ENCODE data around the gene TSPEAR.

Gene TSPEAR

DNA sequence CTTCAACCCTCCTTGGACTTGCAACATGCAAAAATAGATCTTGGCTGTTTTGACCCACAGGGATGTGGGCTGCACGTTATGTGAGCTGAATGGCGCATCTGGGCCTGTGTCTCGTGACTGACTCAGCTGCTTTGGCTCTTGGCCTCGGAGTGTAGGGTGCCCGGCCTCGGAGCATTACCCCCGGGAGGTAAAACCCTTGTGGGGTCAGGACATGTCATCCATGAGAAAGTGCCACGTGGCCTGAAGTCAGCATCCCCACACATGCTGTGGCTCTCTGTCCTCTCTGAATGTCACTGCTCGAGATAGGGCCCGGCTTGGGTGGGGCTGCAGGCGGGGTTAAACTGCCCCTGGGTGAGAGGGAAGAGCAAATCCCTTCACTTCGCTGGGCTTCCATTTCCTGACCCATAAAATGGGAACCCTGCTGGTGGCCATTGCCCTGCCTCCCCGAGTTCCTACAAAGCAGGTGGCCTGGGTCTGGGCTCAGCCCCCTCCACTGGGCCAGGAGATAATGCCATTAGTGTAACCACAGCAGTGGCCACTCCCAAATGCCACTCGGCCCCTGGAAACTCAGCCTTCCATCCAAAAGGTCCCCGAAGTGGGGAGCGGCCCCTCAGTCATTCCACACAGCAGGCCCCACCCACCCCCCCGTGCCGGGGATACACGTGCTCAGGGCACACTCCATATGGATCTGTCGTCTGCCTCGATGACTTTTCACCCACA lies 22.8 kb upstream of the TSPEAR start:
- Histone ChIP-seq H3K36me3 (ENCODE audit: control insufficient read depth, insufficient read depth, low read length) (no peaks in the 10 kb centered on the region), H3K4me3 (replicated peaks; ENCODE audit: low read depth, low read length) (no peak overlapping the region), H3K27me3 (replicated peaks; ENCODE audit: control insufficient read depth, insufficient read depth, low read length) (peaks cover 2% of the 10 kb centered on the region; the same call in 1 of the 2 replicates)
- no peak for DNase-seq (ENCODE audit: extremely low read depth, insufficient read length)
- TF ChIP-seq, protein P1, sequence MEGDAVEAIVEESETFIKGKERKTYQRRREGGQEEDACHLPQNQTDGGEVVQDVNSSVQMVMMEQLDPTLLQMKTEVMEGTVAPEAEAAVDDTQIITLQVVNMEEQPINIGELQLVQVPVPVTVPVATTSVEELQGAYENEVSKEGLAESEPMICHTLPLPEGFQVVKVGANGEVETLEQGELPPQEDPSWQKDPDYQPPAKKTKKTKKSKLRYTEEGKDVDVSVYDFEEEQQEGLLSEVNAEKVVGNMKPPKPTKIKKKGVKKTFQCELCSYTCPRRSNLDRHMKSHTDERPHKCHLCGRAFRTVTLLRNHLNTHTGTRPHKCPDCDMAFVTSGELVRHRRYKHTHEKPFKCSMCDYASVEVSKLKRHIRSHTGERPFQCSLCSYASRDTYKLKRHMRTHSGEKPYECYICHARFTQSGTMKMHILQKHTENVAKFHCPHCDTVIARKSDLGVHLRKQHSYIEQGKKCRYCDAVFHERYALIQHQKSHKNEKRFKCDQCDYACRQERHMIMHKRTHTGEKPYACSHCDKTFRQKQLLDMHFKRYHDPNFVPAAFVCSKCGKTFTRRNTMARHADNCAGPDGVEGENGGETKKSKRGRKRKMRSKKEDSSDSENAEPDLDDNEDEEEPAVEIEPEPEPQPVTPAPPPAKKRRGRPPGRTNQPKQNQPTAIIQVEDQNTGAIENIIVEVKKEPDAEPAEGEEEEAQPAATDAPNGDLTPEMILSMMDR (IDR thresholded peaks at IDR 0.05; ENCODE audit: insufficient read depth, low read length, poor library complexity, severe bottlenecking), result no peak

DNA sequence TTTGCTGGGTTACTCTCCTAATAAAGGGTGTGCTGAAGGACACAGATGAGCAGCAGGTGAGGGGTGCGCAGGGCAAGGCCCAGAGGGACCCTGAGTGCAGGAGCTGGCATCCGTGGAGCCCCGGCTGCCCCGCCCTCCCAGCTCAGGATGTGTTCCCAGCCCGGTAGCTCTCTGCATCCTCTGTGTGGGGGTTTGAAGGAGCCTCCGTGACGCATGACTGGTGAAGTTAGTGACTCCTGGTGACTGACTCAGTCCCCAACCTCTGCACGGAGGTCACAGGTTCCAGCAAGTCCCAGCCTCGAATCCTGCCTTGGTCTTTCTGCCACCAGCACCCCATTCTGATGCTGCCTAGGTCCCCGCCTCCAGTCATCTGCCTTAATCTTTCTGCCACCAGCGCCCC lies 21.6 kb upstream of the TSPEAR start:
- H3K27me3 ChIP-seq (replicated peaks; ENCODE audit: control insufficient read depth, insufficient read depth, low read length), result peaks cover 2% of the 10 kb centered on the region; the same call in 1 of the 2 replicates
- TF ChIP-seq, protein P1 (IDR thresholded peaks at IDR 0.05; ENCODE audit: insufficient read depth, low read length, poor library complexity, severe bottlenecking), result no peak
- H3K4me3 ChIP-seq (replicated peaks; ENCODE audit: low read depth, low read length), result no peak overlapping the region
- H3K36me3 ChIP-seq (ENCODE audit: control insufficient read depth, insufficient read depth, low read length), result no peaks in the 10 kb centered on the region
- DNase-seq (ENCODE audit: extremely low read depth, insufficient read length), result no peak

DNA sequence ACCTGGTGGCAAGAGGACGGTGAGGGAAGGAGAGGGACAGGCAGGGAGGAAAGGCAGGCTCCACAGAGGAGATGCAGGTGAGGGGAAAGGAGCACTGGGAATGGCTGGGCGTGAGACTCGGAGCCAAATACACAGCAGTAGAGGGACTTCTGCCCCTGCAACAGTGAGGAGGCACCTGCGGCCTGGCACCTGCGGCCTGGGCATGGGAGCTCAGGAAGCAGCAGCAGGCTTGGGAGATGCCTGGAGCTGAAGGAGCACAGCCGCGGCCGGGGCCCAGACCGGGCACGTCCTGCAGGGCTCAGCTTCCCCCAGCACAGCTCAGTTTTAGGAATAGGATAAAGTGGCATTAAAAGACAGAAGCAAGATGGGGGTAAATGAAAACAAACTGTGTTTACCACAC lies 20.9 kb upstream of the TSPEAR start:
- Histone ChIP-seq H3K27me3 (replicated peaks; ENCODE audit: control insufficient read depth, insufficient read depth, low read length) (peaks cover 2% of the 10 kb centered on the region; the same call in 1 of the 2 replicates), H3K4me3 (replicated peaks; ENCODE audit: low read depth, low read length) (no peak overlapping the region), H3K36me3 (ENCODE audit: control insufficient read depth, insufficient read depth, low read length) (no peaks in the 10 kb centered on the region)
- DNase-seq (ENCODE audit: extremely low read depth, insufficient read length), result no peak
- TF ChIP-seq, protein P1 (IDR thresholded peaks at IDR 0.05; ENCODE audit: insufficient read depth, low read length, poor library complexity, severe bottlenecking), result no peak

DNA sequence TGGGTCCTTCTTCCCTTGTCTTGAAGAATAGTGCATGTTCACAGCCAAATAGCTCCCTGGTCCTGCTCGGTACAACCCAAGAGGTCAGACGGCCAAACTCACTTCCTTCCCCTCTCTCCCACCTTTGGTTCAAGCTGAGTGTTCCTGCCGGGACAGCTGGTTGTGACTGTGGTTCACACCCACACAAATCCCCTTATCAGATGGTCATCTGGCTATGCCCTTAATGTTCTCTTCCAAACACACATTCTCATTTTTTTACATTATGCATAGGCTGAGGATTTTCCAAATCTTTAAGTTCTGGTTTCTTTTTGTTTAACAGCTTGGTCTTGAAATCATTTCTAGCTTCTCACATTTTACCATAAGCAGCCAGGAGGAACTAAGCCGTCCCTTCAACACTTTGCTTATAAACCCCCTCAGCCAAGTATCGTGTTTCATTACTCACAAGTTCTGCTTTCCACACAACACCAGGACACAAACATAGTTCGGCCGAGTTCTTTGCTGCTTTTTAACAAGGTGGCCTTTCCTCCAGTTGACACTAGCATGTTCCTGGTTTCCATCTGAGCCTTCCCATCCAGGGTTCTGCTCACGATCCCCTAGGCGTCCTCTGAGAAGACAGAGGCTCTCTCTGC lies 19.7 kb upstream of the TSPEAR start:
- no peak overlapping the region for H3K4me3 ChIP-seq (replicated peaks; ENCODE audit: low read depth, low read length)
- peaks cover 2% of the 10 kb centered on the region; the same call in 1 of the 2 replicates for H3K27me3 ChIP-seq (replicated peaks; ENCODE audit: control insufficient read depth, insufficient read depth, low read length)
- no peaks in the 10 kb centered on the region for H3K36me3 ChIP-seq (ENCODE audit: control insufficient read depth, insufficient read depth, low read length)
- DNase-seq (ENCODE audit: extremely low read depth, insufficient read length), result no peak
- TF ChIP-seq, protein P1 (IDR thresholded peaks at IDR 0.05; ENCODE audit: insufficient read depth, low read length, poor library complexity, severe bottlenecking), result no peak

DNA sequence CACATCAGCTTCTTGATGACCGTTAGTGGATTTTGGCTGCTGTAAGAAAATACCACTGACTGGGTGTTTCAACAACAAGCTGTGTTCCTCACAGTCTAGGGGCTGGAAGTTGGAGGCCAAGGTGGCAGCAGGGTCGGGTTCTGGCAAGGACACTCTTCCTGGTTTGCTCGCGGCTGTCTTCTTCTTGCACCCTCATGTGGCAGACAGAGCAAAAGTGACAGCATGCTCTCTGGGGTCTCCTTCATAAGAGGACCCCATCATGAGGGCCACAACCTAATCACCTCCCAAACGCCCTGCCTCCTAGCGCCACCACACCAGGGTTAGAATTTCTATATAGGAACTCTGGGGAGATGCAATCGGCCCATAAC lies 18.6 kb upstream of the TSPEAR start:
- TF ChIP-seq, protein P1 (IDR thresholded peaks at IDR 0.05; ENCODE audit: insufficient read depth, low read length, poor library complexity, severe bottlenecking), result no peak
- DNase-seq (ENCODE audit: extremely low read depth, insufficient read length), result no peak
- Histone ChIP-seq H3K27me3 (replicated peaks; ENCODE audit: control insufficient read depth, insufficient read depth, low read length) (no peaks in the 10 kb centered on the region; the same call in 1 of the 2 replicates), H3K4me3 (replicated peaks; ENCODE audit: low read depth, low read length) (no peak overlapping the region), H3K36me3 (ENCODE audit: control insufficient read depth, insufficient read depth, low read length) (no peaks in the 10 kb centered on the region)

Data from GM06990 (cell line).